ENCODE results near the gene CNTN1. TPM values are rescaled to one million over a fixed set of nuclear protein-coding genes. Genes with fewer than 3 reads are reported as not detected.

CNTN1 gene
- total RNA-seq, 1 experiment from 2014 or later, result 0.02 TPM

- Histone ChIP-seq H3K9me3 (replicated peaks) (no peaks in the 10 kb centered on the region), H3K4me3 (no peak overlapping the region), H3K36me3 (no peaks in the 10 kb centered on the region), H3K27me3 (no peaks in the 10 kb centered on the region), H3K27ac (no peak overlapping the region), H3K4me1 (no peaks in the 10 kb centered on the region)
- DNase-seq, result no peak
These were observed 214.9 kb downstream of the CNTN1 start for GRCh38 chr12:40907115-40907527.

- Histone ChIP-seq H3K27ac (no peak overlapping the region), H3K9me3 (replicated peaks) (no peaks in the 10 kb centered on the region), H3K4me1 (no peaks in the 10 kb centered on the region), H3K36me3 (no peaks in the 10 kb centered on the region), H3K27me3 (no peaks in the 10 kb centered on the region), H3K4me3 (no peak overlapping the region)
- DNase-seq, result no peak
These were observed 219.4 kb downstream of the CNTN1 start for GRCh38 chr12:40911676-40912075.

GRCh38 chr12:40915172-40915571 is 222.9 kb downstream of the CNTN1 start:
- Histone ChIP-seq H3K4me3 (no peak overlapping the region), H3K4me1 (no peaks in the 10 kb centered on the region), H3K27ac (no peak overlapping the region), H3K27me3 (no peaks in the 10 kb centered on the region), H3K9me3 (replicated peaks) (no peaks in the 10 kb centered on the region), H3K36me3 (no peaks in the 10 kb centered on the region)
- no peak for DNase-seq

- no peaks in the 10 kb centered on the region for H3K27me3 ChIP-seq
- no peak for DNase-seq
- no peaks in the 10 kb centered on the region for H3K9me3 ChIP-seq (replicated peaks)
- H3K36me3 ChIP-seq, result no peaks in the 10 kb centered on the region
- H3K27ac ChIP-seq, result no peak overlapping the region
- H3K4me3 ChIP-seq, result no peak overlapping the region
- H3K4me1 ChIP-seq, result no peaks in the 10 kb centered on the region
These were observed 225.3 kb downstream of the CNTN1 start for GRCh38 chr12:40917561-40917960.

GRCh38 chr12:40921563-40922163 is 229.4 kb downstream of the CNTN1 start:
- Histone ChIP-seq H3K27ac (no peak overlapping the region), H3K4me3 (no peak overlapping the region), H3K4me1 (no peaks in the 10 kb centered on the region), H3K9me3 (replicated peaks) (no peaks in the 10 kb centered on the region), H3K27me3 (no peaks in the 10 kb centered on the region), H3K36me3 (no peaks in the 10 kb centered on the region)
- DNase-seq, result peak in 1 of 2 experiments; percentile 45

DNA sequence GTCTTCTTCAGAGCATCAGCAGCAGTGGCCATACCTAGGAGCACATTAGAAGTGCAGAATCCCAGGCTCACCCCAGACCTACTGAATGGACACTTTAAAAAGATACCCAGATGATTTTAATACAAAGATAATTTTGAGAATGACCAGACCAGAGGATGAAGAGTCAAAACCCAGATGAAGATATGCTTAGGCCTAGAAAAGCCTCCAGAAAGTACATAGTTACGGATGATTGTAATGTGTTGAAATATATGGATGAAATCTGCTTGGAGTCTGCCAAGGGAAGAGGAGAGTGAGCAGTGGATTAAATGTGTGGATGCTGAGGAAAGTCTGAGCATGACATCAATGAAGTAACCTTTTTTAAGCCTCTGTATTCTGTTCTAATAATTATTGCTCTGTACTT is 245.7 kb downstream of the CNTN1 start:
- no peaks in the 10 kb centered on the region for H3K4me1 ChIP-seq
- no peaks in the 10 kb centered on the region for H3K27me3 ChIP-seq
- H3K4me3 ChIP-seq, result no peak overlapping the region
- H3K9me3 ChIP-seq (replicated peaks), result no peaks in the 10 kb centered on the region
- DNase-seq, result no peak
- H3K27ac ChIP-seq, result no peak overlapping the region
- no peaks in the 10 kb centered on the region for H3K36me3 ChIP-seq

DNA sequence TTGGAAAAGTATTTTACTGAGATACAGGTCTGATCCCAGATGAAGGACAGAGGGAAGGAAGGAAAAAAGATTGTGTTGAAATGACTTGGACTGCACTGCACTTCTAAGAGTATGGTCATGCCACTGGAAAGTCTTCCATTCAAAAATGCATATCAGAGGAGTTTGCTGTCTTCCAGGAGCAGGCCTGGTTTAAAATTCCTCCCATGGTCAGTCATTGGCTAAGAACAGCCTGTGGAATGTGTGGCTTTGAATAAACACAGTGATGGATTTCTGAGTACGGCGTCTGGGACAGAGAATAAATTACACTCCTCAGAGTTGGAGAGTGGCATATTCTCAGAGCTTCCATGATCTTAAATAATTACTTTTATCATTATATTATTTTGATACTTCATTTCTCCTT is 250.1 kb downstream of the CNTN1 start:
- Histone ChIP-seq H3K4me1 (peaks cover 2% of the 10 kb centered on the region; the same call in 1 of the 2 replicates), H3K27me3 (no peaks in the 10 kb centered on the region), H3K9me3 (replicated peaks) (no peaks in the 10 kb centered on the region), H3K36me3 (no peaks in the 10 kb centered on the region), H3K4me3 (no peak overlapping the region), H3K27ac (no peak overlapping the region)
- DNase-seq, result peak in 1 of 2 experiments; percentile 9

DNA sequence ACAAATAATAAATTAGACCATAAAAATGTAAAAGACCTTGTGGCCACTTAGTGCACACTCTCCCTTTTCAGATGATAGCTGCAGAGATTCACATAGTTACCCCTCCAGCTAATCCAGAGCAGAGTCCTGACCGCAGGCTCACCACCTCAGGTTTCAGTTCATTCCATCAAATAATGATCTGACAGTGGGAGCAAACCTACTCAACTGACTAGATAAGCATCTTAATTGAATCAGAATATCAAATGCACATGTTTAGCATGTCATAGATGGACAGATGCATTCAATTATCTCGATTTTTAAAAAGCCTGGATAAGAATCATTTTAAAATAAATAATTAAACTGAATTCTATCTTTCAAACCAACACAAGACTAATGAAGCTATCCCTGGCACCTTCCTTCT is 253.5 kb downstream of the CNTN1 start:
- Histone ChIP-seq H3K27ac (no peak overlapping the region), H3K9me3 (replicated peaks) (no peaks in the 10 kb centered on the region), H3K27me3 (no peaks in the 10 kb centered on the region), H3K4me3 (no peak overlapping the region), H3K4me1 (peaks cover 6% of the 10 kb centered on the region), H3K36me3 (no peaks in the 10 kb centered on the region)
- DNase-seq, result no peak

- H3K4me3 ChIP-seq, result no peak overlapping the region
- no peaks in the 10 kb centered on the region for H3K27me3 ChIP-seq
- H3K9me3 ChIP-seq (replicated peaks), result no peaks in the 10 kb centered on the region
- no peaks in the 10 kb centered on the region for H3K36me3 ChIP-seq
- no peak overlapping the region for H3K27ac ChIP-seq
- peaks cover 6% of the 10 kb centered on the region for H3K4me1 ChIP-seq
- DNase-seq, result peak in 1 of 2 experiments; percentile 59
These were observed 254.5 kb downstream of the CNTN1 start for GRCh38 chr12:40946612-40947194.

- H3K36me3 ChIP-seq, result no peaks in the 10 kb centered on the region
- DNase-seq, result peak in 1 of 2 experiments; percentile 13
- H3K27ac ChIP-seq, result no peak overlapping the region
- H3K4me3 ChIP-seq, result no peak overlapping the region
- H3K4me1 ChIP-seq, result peaks cover 6% of the 10 kb centered on the region
- H3K9me3 ChIP-seq (replicated peaks), result no peaks in the 10 kb centered on the region
- no peaks in the 10 kb centered on the region for H3K27me3 ChIP-seq
These were observed 255.6 kb downstream of the CNTN1 start for GRCh38 chr12:40947797-40948196.

GRCh38 chr12:40953076-40953475 is 260.8 kb downstream of the CNTN1 start:
- no peak overlapping the region for H3K27ac ChIP-seq
- DNase-seq, result no peak

DNA sequence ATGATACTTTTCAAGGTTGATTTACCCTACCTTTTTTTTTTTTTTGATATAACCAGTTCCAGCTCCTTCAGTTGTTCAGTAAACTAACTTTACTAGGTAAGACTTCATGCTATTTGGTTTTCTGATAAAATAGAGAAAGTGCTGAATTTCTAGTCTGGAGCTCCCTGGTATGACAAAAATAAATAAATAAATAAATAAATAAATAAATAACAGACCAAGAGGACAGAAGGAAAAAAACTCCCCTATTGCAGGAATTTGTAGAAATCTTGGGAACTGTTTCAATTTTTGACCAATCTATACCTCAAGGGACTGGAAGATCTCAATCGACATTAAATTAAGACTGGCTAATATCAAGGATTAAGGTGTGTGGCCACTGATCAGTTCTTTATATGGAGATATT is 265.2 kb downstream of the CNTN1 start:
- Histone ChIP-seq H3K4me1 (no peaks in the 10 kb centered on the region; the same call in 1 of the 2 replicates), H3K27ac (no peak overlapping the region), H3K27me3 (no peaks in the 10 kb centered on the region), H3K9me3 (replicated peaks) (no peaks in the 10 kb centered on the region), H3K4me3 (no peak overlapping the region), H3K36me3 (no peaks in the 10 kb centered on the region)
- no peak for DNase-seq

More at GRCh38 chr12:40953076-40953475, 260.8 kb downstream of the CNTN1 start:
- H3K9me3 ChIP-seq (replicated peaks), result no peaks in the 10 kb centered on the region
- H3K4me3 ChIP-seq, result no peak overlapping the region
- no peaks in the 10 kb centered on the region for H3K36me3 ChIP-seq
- H3K27me3 ChIP-seq, result no peaks in the 10 kb centered on the region
- H3K4me1 ChIP-seq, result no peaks in the 10 kb centered on the region; the same call in 1 of the 2 replicates

DNA sequence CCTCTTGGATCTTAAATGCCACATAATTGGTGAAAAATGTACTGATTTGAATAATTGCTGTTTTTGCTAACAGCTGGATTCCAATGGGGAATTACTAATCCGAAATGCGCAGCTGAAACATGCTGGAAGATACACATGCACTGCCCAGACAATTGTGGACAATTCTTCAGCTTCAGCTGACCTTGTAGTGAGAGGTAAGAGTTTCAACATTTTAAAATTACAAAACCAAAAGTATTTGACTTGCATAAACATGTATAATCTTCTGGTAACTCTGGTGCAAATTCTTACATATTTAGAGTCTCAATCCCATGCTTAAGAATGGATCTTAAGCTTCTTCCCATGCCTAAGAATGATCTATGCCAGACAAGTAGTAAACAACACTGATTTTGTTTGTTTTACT is 266.8 kb downstream of the CNTN1 start:
- no peak overlapping the region for H3K4me3 ChIP-seq
- no peak overlapping the region for H3K27ac ChIP-seq
- H3K36me3 ChIP-seq, result no peaks in the 10 kb centered on the region
- DNase-seq, result no peak
- H3K27me3 ChIP-seq, result no peaks in the 10 kb centered on the region
- H3K9me3 ChIP-seq (replicated peaks), result no peaks in the 10 kb centered on the region
- no peaks in the 10 kb centered on the region for H3K4me1 ChIP-seq

GRCh38 chr12:40963751-40964150 is 271.5 kb downstream of the CNTN1 start:
- Histone ChIP-seq H3K36me3 (no peaks in the 10 kb centered on the region), H3K27me3 (no peaks in the 10 kb centered on the region), H3K27ac (no peak overlapping the region), H3K4me1 (no peaks in the 10 kb centered on the region), H3K9me3 (replicated peaks) (no peaks in the 10 kb centered on the region), H3K4me3 (no peak overlapping the region)
- no peak for DNase-seq

DNA sequence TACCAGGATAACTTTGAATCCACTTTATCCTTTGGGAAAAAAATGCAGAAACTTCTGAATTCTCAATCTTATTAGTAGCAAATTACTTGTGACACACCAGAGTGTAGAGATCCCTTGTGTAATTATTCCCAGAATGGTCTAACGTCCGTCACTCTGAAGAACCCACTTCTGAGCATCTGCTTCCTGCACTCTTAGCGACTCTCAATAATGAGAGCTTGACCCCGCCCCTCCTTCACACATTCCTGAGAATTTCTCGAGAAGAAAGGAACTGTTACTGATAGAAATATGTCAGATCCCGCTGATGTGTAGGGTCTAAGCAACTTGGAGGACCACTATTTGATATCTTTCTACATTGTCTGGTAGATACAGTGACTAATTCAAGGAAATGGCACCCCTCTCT is 277.6 kb downstream of the CNTN1 start:
- H3K36me3 ChIP-seq, result no peaks in the 10 kb centered on the region
- H3K4me1 ChIP-seq, result no peaks in the 10 kb centered on the region
- no peak for DNase-seq
- H3K27ac ChIP-seq, result no peak overlapping the region
- no peaks in the 10 kb centered on the region for H3K9me3 ChIP-seq (replicated peaks)
- H3K4me3 ChIP-seq, result no peak overlapping the region
- no peaks in the 10 kb centered on the region for H3K27me3 ChIP-seq
